Erythroblast (primary cell): ENCODE results near the gene RFX7.

ENCODE experiments used
- DNase-seq, 2 experiments: peaks; one replicate each; lab custom pipeline; 2025; lab: John Stamatoyannopoulos, UW
- GATA1 ChIP-seq: IDR thresholded peaks from 2 replicates; pipeline ENCODE4 v1.6.1; 2011; ENCODE audit warnings: low read depth, mild to moderate bottlenecking, control low read depth, low read length, moderate library complexity
- POLR2A ChIP-seq: IDR thresholded peaks from 2 replicates; pipeline ENCODE4 v1.6.1; 2011; ENCODE audit warnings: mild to moderate bottlenecking, low read length

Gene RFX7

DNA sequence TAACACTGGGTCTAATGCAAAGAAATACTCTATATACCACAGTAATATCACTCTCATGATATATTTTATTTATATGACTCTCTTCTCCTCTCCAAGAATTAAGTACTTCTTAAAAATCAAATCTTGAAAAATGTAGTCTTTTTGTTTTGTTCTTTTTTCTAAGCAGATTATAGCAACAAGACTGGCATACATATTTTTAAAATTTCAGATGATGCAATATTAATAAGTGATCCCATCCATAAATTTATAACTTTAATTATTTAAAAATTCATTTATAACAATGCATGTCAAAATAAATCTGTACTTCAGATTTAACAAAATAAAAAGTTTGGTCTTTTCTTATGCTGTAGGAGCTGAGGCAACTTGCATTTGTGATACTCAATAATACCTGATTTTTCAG is 155.3 kb downstream of the RFX7 start:
- TF ChIP-seq POLR2A, result no peak
- TF ChIP-seq GATA1, result no peak
- no peak for DNase-seq

GRCh38 chr15:56086566-56086965 is 157.1 kb downstream of the RFX7 start:
- DNase-seq, result no peak
- no peak for TF ChIP-seq GATA1
- no peak for TF ChIP-seq POLR2A

GRCh38 chr15:56082263-56082761 is 161.4 kb downstream of the RFX7 start:
- TF ChIP-seq POLR2A, result no peak
- TF ChIP-seq GATA1, result no peak

DNA sequence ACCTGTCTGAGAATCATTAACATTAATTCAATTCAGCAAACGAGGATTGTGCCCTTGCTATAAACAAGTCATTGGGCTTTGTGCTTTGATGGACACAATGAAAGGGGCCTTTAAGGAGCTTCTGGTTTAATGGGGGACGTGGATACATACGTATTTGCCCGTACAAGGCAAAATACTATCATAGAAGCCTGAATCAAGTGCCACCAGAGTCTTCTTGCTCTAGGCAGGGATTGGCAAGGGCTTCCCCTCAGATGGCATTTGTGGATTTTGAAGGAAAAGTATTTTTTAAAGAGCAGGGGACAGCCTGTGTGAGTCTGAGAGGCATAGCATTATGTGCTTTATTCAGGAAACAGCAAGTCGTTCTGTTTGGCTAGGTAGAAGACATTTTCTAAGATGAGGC is 166.6 kb downstream of the RFX7 start:
- TF ChIP-seq GATA1, result no peak
- no peak for TF ChIP-seq POLR2A
- DNase-seq, result no peak

More at GRCh38 chr15:56082263-56082761, 161.4 kb downstream of the RFX7 start:
- no peak for DNase-seq

DNA sequence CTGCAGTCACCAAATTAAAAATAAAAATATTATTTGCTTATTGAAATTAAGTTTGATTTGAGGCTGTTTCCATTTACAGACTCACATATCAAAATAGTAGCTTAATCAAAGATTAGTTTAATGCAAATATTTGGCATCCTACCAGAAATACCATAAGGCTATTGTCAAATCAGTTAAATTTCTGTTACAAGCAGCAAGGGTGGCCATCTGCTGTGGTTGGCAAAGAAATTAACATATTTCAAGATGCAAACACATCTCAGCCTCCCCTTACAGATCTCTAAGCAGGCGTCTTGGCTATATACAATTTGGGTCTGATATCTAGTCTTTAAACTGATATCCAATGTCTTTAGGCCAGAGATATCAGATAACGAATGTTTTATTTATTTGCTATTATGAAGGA is 167.0 kb downstream of the RFX7 start:
- no peak for DNase-seq
- TF ChIP-seq POLR2A (no peak), GATA1 (no peak)

GRCh38 chr15:56074481-56075265 is 169.0 kb downstream of the RFX7 start:
- no peak for TF ChIP-seq GATA1
- no peak for TF ChIP-seq POLR2A
- no peak for DNase-seq

GRCh38 chr15:56064152-56064551 is 179.5 kb downstream of the RFX7 start:
- DNase-seq, result no peak
- TF ChIP-seq GATA1, result no peak
- TF ChIP-seq POLR2A, result no peak

DNA sequence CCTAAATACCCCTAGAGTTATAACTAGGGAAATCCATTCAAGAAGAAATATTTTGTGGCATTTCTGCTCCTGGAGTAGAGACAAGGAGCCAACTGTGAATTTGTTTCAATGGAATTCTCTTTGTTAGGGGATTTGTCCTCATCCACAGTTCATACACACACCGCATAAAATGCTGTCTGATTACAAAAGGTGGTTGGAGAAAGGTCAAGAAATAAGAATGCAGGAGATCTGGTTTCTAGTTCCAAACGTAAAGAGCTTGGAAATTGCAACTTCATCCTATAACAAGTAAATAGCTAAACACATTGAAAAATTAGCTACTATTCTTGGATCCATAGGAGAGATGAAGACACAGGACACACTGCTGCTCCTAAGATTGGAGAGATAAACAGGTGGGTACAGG is 184.0 kb downstream of the RFX7 start:
- DNase-seq, result no peak
- TF ChIP-seq GATA1 (no peak), POLR2A (no peak)

DNA sequence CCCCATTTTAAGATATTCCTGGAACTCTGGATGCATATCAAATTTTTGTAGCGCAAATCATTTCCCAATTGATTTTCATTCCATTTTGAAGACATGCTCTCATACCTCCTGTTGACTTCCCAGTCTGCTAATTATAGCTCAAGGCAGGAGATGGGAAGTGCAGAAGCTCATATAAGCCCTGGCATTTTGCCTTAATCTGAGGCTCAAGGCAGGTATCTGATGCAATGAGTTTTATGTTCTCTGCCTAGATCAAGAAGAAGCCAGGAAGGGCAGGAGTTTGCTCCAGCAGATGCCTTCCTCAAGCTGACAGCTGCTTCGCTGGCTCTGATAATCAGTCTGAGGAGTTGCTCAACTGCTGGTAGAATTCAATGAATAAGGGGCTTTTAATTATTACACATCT is 184.7 kb downstream of the RFX7 start:
- DNase-seq, result no peak
- TF ChIP-seq GATA1 (no peak), POLR2A (no peak)

DNA sequence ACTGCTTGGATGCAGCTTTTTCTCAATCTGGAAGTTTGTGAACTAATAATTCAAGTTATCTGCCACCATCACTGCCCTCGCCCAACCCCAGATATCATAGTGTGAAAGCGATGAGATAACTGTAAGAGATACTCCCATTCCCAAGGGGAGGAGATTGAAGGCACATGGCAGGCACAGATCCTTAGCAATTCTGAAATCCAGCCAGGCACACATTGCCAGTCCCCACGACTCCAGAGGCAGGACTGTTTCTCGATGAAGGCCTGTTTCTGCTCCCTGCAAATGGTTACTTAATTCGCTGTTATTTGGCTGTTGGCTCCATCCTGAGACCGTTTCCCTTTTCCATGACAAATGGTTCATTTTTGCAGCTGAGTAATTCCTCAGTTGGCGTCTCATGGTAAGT is 187.1 kb downstream of the RFX7 start:
- no peak for TF ChIP-seq GATA1
- no peak for TF ChIP-seq POLR2A
- no peak for DNase-seq

- TF ChIP-seq GATA1 (no peak), POLR2A (no peak)
- DNase-seq, result peak in 1 of 2 experiments; percentile 30
These were observed 190.7 kb downstream of the RFX7 start for GRCh38 chr15:56053046-56053400.

DNA sequence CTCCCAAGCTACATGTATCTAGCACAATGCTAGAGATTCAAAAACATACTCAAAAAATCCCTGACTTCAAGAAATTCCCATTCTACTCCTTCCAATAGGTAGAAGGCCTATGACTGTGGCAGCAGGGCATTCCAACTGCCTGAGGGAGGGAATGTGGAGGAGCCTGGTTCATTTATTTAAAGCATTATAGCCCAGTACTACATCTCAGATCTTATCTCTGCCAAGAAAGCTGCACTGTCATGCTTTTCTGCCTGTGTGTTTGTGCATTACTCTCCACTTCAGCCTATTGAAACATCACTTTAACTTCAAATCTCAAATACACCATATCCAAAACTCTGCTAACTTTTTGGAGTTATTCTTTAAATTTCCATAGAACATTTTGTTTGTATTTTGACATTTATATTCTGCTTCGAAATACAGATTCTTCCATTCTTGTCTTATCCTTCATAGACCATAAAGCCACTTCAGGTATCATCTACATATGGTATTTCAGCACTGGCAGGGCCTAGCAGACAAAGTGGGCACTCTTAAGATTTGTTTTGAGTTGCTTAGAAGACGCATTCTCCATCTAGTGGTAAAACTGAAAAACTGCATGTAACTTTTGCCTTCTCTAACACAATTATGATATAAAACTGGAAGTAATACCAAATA is 191.2 kb downstream of the RFX7 start:
- TF ChIP-seq POLR2A (no peak), GATA1 (no peak)
- peak; percentile 33 to 53 for DNase-seq

GRCh38 chr15:56051676-56052075 is 192.0 kb downstream of the RFX7 start:
- TF ChIP-seq POLR2A, result no peak
- TF ChIP-seq GATA1, result no peak
- DNase-seq, result no peak

GRCh38 chr15:56049577-56049976 is 194.1 kb downstream of the RFX7 start:
- TF ChIP-seq GATA1 (no peak), POLR2A (no peak)
- no peak for DNase-seq

GRCh38 chr15:56047354-56047753 is 196.3 kb downstream of the RFX7 start:
- no peak for TF ChIP-seq POLR2A
- no peak for TF ChIP-seq GATA1
- no peak for DNase-seq
